HG03039 (cell line): ENCODE data around the gene PPP1R14B.

Experiments
- ATAC-seq: cut with Tn5 transposase; IDR thresholded peaks from one replicate; pipeline ENCODE4 v1.9.1; 2021; ENCODE audit warnings: mild to moderate bottlenecking, moderate library complexity; ENCODE audit not compliant: unreplicated experiment

The PPP1R14B gene

GRCh38 chr11:64232182-64232966 lies 14.4 kb downstream of the PPP1R14B start:
- ATAC-seq: no peak

- no peak for ATAC-seq
These were observed 15.2 kb downstream of the PPP1R14B start for GRCh38 chr11:64231546-64231945.

DNA sequence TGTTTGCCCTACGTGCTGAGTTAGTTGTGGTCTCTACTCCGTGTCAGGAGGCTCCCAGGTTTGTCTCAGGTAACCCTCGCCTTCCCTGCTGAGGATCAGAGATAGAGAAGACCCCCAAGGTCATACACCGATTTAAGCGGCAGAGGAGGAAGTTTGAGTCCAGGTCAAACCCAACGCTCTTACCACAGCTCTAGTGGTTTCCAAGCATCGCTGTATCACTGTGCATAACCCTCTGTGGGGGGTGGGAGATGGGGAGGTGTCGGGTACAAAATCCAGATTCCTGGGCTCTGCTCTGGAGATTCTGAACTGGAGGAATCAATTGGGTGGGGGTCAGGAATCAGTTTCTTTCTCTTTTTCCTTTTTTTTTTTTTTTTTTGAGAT lies 15.8 kb downstream of the PPP1R14B start:
- no peak for ATAC-seq

- ATAC-seq: peak; percentile 42
These were observed 16.4 kb downstream of the PPP1R14B start, which contains the start of gene DNAJC4 for GRCh38 chr11:64230171-64230984. Gene DNAJC4, plus strand, starts transcription at chr11:64230548. Its CDS starts 307 bp downstream, at chr11:64230855.

DNA sequence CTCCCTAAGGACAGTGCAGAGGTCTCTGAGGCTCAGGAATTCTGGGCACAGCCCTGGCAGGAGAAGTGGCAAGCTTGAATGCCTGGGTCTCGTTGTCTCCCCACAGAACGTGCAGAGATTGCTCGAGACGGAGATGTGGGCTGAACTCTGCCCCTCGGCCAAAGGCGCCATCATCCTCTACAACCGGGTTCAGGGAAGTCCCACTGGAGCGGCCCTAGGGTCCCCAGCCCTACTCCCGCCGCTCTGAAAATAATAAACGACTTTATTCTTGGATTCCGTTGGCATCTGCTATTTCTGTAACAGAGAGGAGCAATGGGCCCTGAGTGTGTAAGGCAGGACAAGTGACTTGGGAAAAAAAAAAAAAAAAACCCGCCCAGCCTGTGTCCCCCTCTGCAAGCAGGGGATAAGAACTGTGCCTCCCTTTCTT lies 17.0 kb downstream of the PPP1R14B start:
- ATAC-seq: no peak

DNA sequence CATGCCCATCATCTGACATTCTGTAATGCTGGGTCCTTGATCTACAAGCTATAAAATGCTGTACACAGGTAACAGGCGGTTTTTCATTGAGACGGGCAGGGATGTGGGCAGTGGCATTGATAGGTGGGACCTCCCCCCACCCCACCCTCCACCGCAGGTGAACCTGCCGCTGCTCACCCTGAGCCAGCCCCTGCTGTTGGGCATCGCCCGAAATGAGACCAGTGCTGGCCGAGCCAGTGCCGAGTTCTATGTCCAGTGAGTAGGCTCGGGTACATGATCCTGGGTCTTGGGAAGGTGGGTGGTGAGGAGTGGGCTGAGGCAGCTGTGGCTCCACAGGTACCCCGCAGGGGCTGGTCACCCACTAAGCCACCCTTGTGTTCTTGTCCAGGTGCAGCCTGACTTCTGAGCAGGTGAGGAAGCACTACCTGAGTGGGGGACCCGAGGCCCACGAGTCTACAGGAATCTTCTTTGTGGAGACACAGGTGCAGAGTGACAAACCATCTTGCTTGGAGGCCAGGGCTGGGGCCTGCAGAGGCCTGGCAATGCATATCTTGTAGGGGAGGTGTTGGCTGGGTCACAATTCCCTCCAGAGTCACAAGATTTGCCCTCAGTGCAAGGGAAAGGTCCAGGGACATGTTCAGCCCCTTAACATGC lies 17.5 kb downstream of the PPP1R14B start:
- no peak for ATAC-seq

- ATAC-seq: no peak
These were observed 19.3 kb downstream of the PPP1R14B start for GRCh38 chr11:64227405-64227956.

- ATAC-seq: no peak
These were observed 20.2 kb downstream of the PPP1R14B start for GRCh38 chr11:64226507-64227051.

GRCh38 chr11:64225608-64226506 lies 20.9 kb downstream of the PPP1R14B start, which contains the start of the genes NUDT22 and TRPT1:
Gene NUDT22, plus strand, starts transcription at chr11:64226274. Its CDS starts 379 bp downstream, at chr11:64226653.
Gene TRPT1, minus strand, starts transcription at chr11:64226186. Its CDS starts 326 bp downstream, at chr11:64225860.
- ATAC-seq: peak; percentile 35

- ATAC-seq: no peak
These were observed 21.7 kb downstream of the PPP1R14B start for GRCh38 chr11:64224891-64225607.

DNA sequence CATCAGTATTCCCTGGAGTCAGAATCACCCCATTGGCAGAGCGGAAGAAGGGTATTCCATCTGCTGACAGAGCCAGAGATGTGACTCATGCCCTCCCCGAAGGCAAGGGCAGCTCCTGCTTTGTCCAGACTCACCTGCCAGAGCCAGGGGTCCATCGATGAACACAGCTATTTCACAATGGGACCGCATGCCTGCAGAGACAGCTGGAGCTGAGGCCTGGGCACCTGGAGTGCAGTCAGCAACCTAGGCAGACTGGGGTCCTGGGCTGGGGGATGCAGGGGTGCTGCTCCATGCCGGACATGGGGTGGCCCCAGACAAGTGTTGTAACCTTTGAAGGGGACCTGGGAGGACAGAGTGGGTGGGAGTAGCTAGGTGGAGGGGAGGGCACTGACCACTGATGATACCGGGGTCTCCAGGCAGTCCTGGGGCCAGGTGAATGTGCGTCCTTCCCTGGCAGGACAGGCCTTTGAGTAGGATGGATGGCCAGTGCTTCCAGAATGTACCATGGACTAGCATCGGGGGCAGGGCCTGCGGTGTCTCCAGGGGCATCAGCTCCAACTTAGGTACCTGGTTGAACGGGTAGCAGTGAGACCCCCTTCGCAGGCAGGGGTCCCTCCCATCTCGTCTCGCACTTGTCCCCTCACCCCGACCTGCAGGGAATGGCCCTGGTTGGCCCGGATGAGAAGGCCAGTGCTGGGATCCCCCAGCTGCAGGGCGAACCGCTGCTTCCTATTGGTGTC lies 22.4 kb downstream of the PPP1R14B start:
- ATAC-seq: no peak

DNA sequence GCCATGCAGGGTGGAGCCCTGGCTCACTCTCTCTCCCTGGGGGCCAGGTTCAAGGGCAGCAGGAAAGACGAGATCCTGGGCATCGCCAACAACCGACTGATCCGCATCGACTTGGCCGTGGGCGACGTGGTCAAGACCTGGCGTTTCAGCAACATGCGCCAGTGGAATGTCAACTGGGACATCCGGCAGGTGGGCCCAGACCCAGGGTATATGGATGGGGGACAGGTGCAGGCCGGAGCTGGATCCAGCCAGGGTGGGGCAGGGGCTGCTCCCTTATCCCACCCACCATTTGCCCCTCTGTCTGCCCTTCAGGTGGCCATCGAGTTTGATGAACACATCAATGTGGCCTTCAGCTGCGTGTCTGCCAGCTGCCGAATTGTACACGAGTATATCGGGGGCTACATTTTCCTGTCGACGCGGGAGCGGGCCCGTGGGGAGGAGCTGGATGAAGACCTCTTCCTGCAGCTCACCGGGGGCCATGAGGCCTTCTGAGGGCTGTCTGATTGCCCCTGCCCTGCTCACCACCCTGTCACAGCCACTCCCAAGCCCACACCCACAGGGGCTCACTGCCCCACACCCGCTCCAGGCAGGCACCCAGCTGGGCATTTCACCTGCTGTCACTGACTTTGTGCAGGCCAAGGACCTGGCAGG lies 23.6 kb downstream of the PPP1R14B start:
- no peak for ATAC-seq

DNA sequence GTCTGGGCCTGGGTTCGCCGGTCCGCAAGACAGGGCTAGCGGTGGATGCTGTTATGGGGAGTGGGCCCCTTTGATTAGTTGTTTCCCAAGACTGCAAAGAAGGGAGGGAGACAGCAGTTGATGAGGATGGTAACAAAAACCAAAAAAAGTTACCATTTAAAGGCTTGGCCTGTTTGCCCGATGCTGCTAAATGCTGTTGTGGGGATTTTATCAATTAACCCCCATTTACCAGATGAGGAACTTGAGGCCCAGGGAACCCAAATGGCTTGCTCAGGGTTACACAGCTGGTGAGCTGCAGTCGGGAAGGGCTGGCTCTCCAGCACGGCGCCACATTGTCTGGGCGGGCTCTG lies 24.1 kb downstream of the PPP1R14B start:
- ATAC-seq: no peak

DNA sequence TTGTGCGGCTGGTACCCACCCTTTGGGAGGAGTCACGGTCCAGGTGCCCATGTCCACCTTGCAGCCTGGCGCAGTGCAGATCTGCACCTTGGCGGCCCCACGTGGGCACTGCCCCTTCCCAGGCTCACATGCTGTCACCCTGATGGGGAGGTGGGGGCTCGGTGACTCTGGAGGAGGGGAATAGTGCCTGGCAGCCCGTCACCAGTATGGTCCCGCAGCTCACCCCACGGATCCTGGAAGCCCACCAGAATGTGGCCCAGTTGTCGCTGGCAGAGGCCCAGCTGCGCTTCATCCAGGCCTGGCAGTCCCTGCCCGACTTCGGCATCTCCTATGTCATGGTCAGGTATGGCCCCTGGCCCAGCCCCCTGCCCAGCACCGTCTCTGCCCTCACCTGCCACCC lies 25.9 kb downstream of the PPP1R14B start:
- no peak for ATAC-seq

- ATAC-seq: no peak
These were observed 26.5 kb downstream of the PPP1R14B start for GRCh38 chr11:64220271-64220670.

- ATAC-seq: no peak
These were observed 27.0 kb downstream of the PPP1R14B start for GRCh38 chr11:64219755-64220154.

GRCh38 chr11:64219354-64219684 lies 27.4 kb downstream of the PPP1R14B start:
- no peak for ATAC-seq
